Panc1 (cell line): ENCODE measurements around the gene NPL.

Experiments used
- CTCF ChIP-seq: fragments of 450-650 bp; IDR thresholded peaks from 2 replicates; pipeline ENCODE4 v1.5.1; 2017; ENCODE audit warnings: mild to moderate bottlenecking
- POLR2AphosphoS5 ChIP-seq: IDR thresholded peaks from 2 replicates; pipeline ENCODE4 v1.6.1; 2012; ENCODE audit warnings: mild to moderate bottlenecking, low read depth, low read length, moderate library complexity
- SIN3A ChIP-seq: IDR thresholded peaks from 2 replicates; pipeline ENCODE4 v1.6.1; 2012; ENCODE audit warnings: low read depth, mild to moderate bottlenecking, low read length, moderate library complexity, borderline replicate concordance; ENCODE audit not compliant: insufficient read depth
- TCF7L2 ChIP-seq: IDR thresholded peaks from 2 replicates; pipeline ENCODE4 v1.6.1; 2011; ENCODE audit warnings: mild to moderate bottlenecking, low read depth, low read length, inconsistent platforms
- TF ChIP-seq, protein P1 (sequence below), 2 experiments: IDR thresholded peaks; 2 replicates each; pipeline ENCODE4 v1.6.1; 2011 to 2012; ENCODE audit warnings: low read depth in 2 of 2, control low read depth in 1 of 2, low read length in 1 of 2, mild to moderate bottlenecking in 1 of 2, moderate library complexity in 1 of 2; ENCODE audit not compliant: insufficient read depth in 1 of 2

DNA sequence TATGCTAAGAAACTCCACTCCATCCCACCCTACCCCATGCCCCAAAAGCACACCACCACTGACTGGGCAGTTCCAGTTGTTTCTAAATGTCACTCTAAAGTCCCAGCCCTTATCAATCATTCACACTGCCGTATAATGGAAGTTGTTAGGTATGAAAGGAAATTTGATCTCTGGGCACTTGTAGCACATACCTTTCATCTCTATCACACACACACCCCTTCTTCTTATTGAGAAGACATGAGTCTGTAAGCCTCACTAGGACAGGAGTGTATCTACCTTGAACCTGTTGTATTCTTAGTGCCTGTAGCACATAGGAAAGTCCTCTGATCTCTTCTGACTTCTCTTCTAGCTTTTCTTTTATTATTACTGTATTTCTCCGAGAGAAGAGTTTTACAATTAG is 27.3 kb downstream of the NPL start:
- TF ChIP-seq, protein P1, sequence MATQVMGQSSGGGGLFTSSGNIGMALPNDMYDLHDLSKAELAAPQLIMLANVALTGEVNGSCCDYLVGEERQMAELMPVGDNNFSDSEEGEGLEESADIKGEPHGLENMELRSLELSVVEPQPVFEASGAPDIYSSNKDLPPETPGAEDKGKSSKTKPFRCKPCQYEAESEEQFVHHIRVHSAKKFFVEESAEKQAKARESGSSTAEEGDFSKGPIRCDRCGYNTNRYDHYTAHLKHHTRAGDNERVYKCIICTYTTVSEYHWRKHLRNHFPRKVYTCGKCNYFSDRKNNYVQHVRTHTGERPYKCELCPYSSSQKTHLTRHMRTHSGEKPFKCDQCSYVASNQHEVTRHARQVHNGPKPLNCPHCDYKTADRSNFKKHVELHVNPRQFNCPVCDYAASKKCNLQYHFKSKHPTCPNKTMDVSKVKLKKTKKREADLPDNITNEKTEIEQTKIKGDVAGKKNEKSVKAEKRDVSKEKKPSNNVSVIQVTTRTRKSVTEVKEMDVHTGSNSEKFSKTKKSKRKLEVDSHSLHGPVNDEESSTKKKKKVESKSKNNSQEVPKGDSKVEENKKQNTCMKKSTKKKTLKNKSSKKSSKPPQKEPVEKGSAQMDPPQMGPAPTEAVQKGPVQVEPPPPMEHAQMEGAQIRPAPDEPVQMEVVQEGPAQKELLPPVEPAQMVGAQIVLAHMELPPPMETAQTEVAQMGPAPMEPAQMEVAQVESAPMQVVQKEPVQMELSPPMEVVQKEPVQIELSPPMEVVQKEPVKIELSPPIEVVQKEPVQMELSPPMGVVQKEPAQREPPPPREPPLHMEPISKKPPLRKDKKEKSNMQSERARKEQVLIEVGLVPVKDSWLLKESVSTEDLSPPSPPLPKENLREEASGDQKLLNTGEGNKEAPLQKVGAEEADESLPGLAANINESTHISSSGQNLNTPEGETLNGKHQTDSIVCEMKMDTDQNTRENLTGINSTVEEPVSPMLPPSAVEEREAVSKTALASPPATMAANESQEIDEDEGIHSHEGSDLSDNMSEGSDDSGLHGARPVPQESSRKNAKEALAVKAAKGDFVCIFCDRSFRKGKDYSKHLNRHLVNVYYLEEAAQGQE (IDR thresholded peaks at IDR 0.05; ENCODE audit: insufficient read depth in 1 of 2, low read depth in 2 of 2, low read length in 1 of 2) = no peak
- TF ChIP-seq CTCF (no peak), POLR2AphosphoS5 (no peak), TCF7L2 (no peak), SIN3A (no peak)
